ENCODE measurements around the gene SLC6A18.

The SLC6A18 gene

DNA sequence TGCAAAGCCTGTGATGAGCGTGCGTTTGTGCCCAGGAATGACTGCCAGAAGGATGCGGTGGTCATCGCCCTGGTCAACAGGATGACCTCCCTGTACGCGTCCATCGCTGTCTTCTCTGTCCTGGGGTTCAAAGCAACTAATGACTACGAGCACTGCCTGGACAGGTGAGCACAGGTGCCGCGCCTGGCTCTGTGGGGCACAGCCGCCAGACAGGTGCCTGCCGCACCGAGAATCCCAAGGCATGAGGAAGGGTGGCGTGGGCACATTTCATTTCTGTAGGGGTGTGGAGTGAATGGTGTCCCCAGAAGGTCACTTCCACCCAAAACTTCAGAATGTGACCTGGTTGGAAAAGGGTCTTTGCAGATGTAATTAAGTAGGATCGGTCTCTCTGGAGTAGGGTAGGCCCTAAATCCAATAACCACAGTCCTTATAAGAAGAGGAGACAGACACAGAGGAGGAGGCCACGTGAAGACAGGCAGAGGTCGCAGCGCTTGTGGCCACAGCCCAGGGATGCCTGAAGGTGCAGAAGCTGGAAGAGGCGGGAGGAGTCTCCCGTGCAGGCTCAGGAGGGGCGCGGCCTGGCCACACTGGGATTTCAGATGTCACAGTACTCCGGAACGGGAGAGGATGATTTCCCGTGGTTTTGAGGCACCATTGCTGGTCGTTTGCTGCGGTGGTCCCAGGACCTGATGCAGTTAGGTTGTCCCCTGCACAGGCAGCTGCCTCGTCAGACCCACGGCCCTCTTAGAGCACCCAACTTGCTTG, 15.5 kb downstream of the SLC6A18 start:
- TF ChIP-seq, protein P1, sequence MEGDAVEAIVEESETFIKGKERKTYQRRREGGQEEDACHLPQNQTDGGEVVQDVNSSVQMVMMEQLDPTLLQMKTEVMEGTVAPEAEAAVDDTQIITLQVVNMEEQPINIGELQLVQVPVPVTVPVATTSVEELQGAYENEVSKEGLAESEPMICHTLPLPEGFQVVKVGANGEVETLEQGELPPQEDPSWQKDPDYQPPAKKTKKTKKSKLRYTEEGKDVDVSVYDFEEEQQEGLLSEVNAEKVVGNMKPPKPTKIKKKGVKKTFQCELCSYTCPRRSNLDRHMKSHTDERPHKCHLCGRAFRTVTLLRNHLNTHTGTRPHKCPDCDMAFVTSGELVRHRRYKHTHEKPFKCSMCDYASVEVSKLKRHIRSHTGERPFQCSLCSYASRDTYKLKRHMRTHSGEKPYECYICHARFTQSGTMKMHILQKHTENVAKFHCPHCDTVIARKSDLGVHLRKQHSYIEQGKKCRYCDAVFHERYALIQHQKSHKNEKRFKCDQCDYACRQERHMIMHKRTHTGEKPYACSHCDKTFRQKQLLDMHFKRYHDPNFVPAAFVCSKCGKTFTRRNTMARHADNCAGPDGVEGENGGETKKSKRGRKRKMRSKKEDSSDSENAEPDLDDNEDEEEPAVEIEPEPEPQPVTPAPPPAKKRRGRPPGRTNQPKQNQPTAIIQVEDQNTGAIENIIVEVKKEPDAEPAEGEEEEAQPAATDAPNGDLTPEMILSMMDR (IDR thresholded peaks at IDR 0.05; ENCODE audit: control insufficient read depth, insufficient read depth, low read depth, low read length, missing control alignments), result no peak

DNA sequence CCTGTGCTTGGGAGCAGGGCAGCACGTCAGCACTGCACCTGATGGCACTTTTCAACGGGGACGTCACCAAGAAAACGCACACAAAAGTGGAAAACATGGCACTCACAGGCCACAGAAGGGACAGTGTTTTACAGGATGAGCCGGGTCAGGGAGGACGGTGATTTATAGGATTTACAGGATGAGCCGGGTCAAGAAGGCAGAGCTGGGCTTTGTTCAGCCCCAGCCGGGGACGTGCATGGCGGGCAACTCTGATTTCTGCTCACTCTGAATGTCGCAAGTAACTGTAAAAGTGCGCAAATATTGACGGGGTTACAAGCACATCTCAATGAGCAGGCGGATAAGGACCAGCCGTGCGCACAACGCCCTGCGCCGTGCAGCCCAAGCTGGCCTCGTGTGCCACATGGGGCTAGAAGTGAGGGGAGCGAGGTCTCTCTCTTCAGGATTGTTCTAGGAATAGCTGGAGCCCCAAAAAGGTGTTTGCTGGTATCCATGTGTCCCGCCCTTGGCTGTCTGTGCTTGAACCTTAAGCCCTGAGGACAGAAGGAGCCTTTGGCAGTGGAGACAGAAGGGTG, 16.4 kb downstream of the SLC6A18 start:
- TF ChIP-seq, protein P1 (IDR thresholded peaks at IDR 0.05; ENCODE audit: control insufficient read depth, insufficient read depth, low read depth, low read length, missing control alignments), result no peak
- DNase-seq (ENCODE audit: low read depth), result no peak
- no peak overlapping the region for H3K4me3 ChIP-seq (ENCODE audit: control insufficient read depth, low read depth, low read length)

More for the DNA sequence above, 15.5 kb downstream of the SLC6A18 start:
- DNase-seq (ENCODE audit: low read depth), result no peak
- H3K4me3 ChIP-seq (ENCODE audit: control insufficient read depth, low read depth, low read length), result no peak overlapping the region

DNA sequence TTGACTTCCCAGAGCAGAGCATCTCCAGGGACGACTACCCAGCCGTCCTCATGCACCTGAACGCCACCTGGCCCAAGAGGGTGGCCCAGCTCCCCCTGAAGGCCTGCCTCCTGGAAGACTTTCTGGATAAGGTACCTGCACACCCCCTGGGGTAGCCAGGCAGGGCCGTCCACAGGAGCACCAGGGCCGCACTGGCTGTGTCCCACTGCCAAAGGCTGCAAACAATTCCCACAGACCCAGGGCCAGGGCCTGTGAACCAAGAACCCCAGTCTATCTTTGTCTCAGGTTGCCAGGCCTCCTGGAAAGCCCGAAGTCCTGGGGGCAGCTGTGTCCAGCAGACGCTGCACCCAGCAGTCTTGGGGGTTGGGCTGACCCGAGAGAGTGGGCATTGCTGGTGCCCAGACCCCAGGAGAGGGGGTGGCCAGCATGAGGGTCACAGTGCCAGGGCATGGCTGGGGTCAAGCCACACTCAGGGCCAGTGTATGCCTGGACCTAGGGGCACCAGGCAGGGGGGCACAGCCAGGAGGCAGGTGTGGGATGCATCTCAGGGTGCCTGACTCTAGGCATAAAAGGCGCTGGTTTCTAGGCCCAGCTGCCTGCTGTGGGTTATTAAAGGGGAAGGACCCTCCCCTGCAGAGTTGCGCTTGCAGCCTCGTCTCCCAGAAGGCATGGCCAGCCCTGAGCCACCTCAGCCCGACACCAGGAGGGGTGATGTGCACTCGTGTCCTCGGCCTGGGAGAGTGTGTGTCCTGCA, 17.7 kb downstream of the SLC6A18 start:
- DNase-seq (ENCODE audit: low read depth), result no peak

DNA sequence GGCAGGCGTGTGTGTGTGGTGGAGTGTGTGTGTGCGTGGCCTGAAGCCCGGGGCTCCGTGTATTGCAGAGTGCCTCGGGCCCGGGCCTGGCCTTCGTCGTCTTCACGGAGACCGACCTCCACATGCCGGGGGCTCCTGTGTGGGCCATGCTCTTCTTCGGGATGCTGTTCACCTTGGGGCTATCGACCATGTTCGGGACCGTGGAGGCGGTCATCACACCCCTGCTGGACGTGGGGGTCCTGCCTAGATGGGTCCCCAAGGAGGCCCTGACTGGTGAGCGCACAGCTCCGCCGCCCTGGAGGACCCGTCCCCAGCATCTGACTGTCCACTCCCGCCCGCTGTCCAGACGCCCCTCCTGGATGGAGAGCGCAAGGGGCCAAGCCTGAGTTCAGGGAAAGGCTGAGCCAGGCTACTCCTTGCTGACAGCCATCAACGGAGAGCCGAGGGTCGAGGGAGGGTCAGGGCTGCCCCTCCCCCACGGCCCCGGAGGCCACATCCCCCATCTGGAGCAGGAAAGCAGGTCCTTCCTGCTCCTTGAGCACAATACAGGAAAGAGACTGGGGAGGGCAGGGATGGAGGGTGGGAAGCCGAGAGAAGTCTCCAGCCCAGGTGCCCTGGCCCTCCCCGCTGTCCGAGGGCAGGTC, 18.4 kb downstream of the SLC6A18 start:
- no peak for DNase-seq (ENCODE audit: low read depth)
- no peak overlapping the region for H3K4me3 ChIP-seq (ENCODE audit: control insufficient read depth, low read depth, low read length)
- TF ChIP-seq, protein P1 (IDR thresholded peaks at IDR 0.05; ENCODE audit: control insufficient read depth, insufficient read depth, low read depth, low read length, missing control alignments), result no peak

More for the DNA sequence above, 17.7 kb downstream of the SLC6A18 start:
- H3K4me3 ChIP-seq (ENCODE audit: control insufficient read depth, low read depth, low read length), result no peak overlapping the region
- TF ChIP-seq, protein P1 (IDR thresholded peaks at IDR 0.05; ENCODE audit: control insufficient read depth, insufficient read depth, low read depth, low read length, missing control alignments), result no peak

DNA sequence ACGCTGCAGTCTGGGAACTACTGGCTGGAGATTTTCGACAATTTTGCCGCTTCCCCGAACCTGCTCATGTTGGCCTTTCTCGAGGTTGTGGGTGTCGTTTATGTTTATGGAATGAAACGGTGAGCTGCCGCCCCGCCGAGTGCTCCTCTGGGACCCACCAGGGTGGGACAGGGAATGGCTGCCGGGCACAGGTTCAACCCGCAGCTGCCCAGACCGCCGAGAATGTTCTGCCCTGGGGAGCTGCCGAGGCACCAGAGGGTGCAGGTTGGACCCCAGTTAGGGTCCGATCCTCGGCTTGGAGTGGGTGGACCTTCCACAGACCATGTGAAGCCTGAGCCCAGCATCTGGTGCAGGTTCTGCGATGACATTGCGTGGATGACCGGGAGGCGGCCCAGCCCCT, 19.1 kb downstream of the SLC6A18 start:
- H3K4me3 ChIP-seq (ENCODE audit: control insufficient read depth, low read depth, low read length), result no peak overlapping the region
- DNase-seq (ENCODE audit: low read depth), result no peak
- TF ChIP-seq, protein P1 (IDR thresholded peaks at IDR 0.05; ENCODE audit: control insufficient read depth, insufficient read depth, low read depth, low read length, missing control alignments), result no peak

DNA sequence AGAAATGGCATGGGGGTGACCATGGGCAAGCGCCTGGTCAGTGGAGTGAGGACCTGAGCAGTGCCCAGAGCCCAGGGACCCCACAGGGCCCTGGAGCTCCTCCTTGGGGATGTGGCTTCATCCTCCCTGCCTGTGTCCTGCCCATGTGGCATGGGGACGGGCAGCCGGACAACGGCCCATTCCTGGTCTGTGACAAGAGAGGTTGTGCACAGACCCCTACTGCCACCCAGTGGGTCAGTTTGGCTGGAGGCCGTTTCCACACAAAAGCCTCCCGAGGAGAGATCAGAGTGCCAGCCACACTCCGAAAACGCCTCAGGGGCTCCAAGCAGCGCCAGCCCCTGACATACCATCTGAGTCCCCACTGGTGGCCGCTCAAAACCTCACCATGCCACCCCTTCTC, 19.8 kb downstream of the SLC6A18 start:
- TF ChIP-seq, protein P1 (IDR thresholded peaks at IDR 0.05; ENCODE audit: control insufficient read depth, insufficient read depth, low read depth, low read length, missing control alignments), result no peak
- no peak for DNase-seq (ENCODE audit: low read depth)
- H3K4me3 ChIP-seq (ENCODE audit: control insufficient read depth, low read depth, low read length), result no peak overlapping the region
